SK-N-SH (cell line): ENCODE measurements around the gene PPP2CA.

ENCODE experiments used
- CTCF ChIP-seq: fragments of 200-600 bp; sonication (generic); IDR thresholded peaks from 2 replicates; pipeline ENCODE4 v1.6.1; 2017; ENCODE audit warnings: antibody characterized with exemption, mild to moderate bottlenecking, moderate library complexity
- POLR2AphosphoS5 ChIP-seq: IDR thresholded peaks from 2 replicates; pipeline ENCODE4 v1.6.1; 2012; ENCODE audit warnings: low read depth, low read length
- SMC3 ChIP-seq: IDR thresholded peaks from 2 replicates; pipeline ENCODE4 v1.6.1; 2012; ENCODE audit warnings: low read depth, low read length, improper control_type of control experiment
- YY1 ChIP-seq: IDR thresholded peaks from 2 replicates; pipeline ENCODE4 v1.4.0; 2012; ENCODE audit warnings: low read depth, mild to moderate bottlenecking
- TF ChIP-seq, protein P1 (sequence below): IDR thresholded peaks from 2 replicates; pipeline ENCODE4 v1.4.0; 2012; ENCODE audit warnings: low read depth

DNA sequence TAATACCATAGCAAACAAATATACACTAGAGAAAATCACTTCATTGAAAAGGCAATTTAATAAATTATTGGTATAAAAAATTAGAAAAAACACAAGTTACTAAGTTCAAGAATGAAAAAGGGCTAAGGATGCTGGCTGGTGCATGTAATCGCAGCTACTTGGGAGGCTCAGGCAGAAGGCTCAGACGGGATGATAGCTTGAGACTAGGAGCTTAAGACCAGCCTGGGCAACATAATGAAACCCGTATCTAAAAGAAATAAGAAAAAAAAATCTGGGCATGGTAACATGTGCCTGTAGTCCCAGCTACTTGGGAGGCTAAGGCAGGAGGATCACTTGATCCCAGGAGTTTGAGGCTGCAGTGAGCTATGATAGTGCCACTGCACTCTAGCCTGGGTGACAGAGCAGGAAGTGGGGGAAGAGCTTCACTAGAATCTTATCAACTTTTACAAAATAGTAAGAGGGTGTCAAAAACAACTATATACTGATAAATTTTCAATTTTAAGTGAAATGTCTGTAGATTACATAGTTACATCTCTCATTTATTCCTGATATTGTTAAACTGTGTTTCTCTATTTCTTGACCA is 42.2 kb upstream of the PPP2CA start:
- no peak for TF ChIP-seq CTCF
- TF ChIP-seq POLR2AphosphoS5: no peak
- TF ChIP-seq, protein P1, sequence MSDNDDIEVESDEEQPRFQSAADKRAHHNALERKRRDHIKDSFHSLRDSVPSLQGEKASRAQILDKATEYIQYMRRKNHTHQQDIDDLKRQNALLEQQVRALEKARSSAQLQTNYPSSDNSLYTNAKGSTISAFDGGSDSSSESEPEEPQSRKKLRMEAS: no peak
- no peak for TF ChIP-seq YY1
- TF ChIP-seq SMC3: no peak
